B cell (primary cell): ENCODE measurements around the gene OSBP2. TPM values are rescaled to one million over a fixed set of nuclear protein-coding genes. Genes with fewer than 3 reads are reported as not detected.

Experiments
- ATAC-seq: fragments of 200-7000 bp; cut with Tn5 transposase; one replicate; pipeline ENCODE4 v1.10.0; 2021; ENCODE audit warnings: low read depth, mild to moderate bottlenecking, moderate number of reproducible peaks, moderate library complexity
- CTCF ChIA-PET: fragments of 350-600 bp; sonication (Branson Sonifier 250); formaldehyde crosslinking; loops from one replicate; lab custom pipeline; 2021; ENCODE audit warnings: antibody characterized with exemption, inconsistent platforms; lab: Charles Lee
- POLR2A ChIA-PET: fragments of 350-600 bp; sonication (Branson Sonifier 250); formaldehyde crosslinking; loops from one replicate; lab custom pipeline; 2021; ENCODE audit warnings: antibody characterized with exemption; lab: Charles Lee
- DNase-seq: peaks from one replicate; pipeline ENCODE4 v3.0.0; 2013
- H2AFZ ChIP-seq: 2 replicates; pipeline ENCODE4 v1.6.1; 2012; ENCODE audit warnings: mild to moderate bottlenecking, low read depth, low read length; ENCODE audit not compliant: insufficient read depth, poor library complexity, severe bottlenecking
- H3K27ac ChIP-seq, 2 donors: 1 replicate in 1 of 2; 2 replicates in 1 of 2; pipeline ENCODE4 v1.5.1; 2012 to 2013; ENCODE audit warnings: low read length in 2 of 2, mild to moderate bottlenecking in 2 of 2, moderate library complexity in 1 of 2
- H3K27me3 ChIP-seq, 4 experiments: fragments of 200-600 bp in 1 of 4; sonication (generic) in 1 of 4; replicated peaks in 1 of 4; 1 replicate in 2 of 4; 2 replicates in 2 of 4; pipeline versions ENCODE4 v1.6.1 to v1.7.0; 2013 to 2016; ENCODE audit warnings: low read length in 3 of 4, mild to moderate bottlenecking in 2 of 4, mixed read lengths in 1 of 4, moderate library complexity in 1 of 4; ENCODE audit not compliant: insufficient read depth in 4 of 4, control insufficient read depth in 3 of 4; ENCODE audit errors: control extremely low read depth in 1 of 4
- H3K36me3 ChIP-seq, 2 experiments: replicated peaks in 1 of 2; 1 replicate in 1 of 2; 2 replicates in 1 of 2; pipeline versions ENCODE4 v1.6.1 to v1.7.1; 2013; ENCODE audit warnings: low read length in 1 of 2; ENCODE audit not compliant: insufficient read depth in 2 of 2, control insufficient read depth in 1 of 2; ENCODE audit errors: control extremely low read depth in 1 of 2, extremely low read depth in 1 of 2
- H3K4me1 ChIP-seq, 2 donors: fragments of 200-600 bp in 1 of 2; sonication (generic) in 1 of 2; 1 replicate in 1 of 2; 2 replicates in 1 of 2; pipeline versions ENCODE4 v1.5.1 to v1.6.1; 2013 to 2017; ENCODE audit warnings: low read length in 2 of 2; ENCODE audit not compliant: control insufficient read depth in 2 of 2, insufficient read depth in 2 of 2
- H3K4me2 ChIP-seq: replicated peaks from 2 replicates; pipeline ENCODE3; 2012; ENCODE audit warnings: mild to moderate bottlenecking, low read depth, low read length; ENCODE audit not compliant: poor library complexity, severe bottlenecking
- H3K4me3 ChIP-seq, 5 experiments: fragments of 200-600 bp in 1 of 5; sonication (generic) in 1 of 5; 1 replicate in 3 of 5; 2 replicates in 2 of 5; pipeline versions ENCODE4 v1.5.1 to v1.7.0; 2011 to 2016; ENCODE audit warnings: low read length in 4 of 5, mild to moderate bottlenecking in 4 of 5, low read depth in 2 of 5, control low read depth in 1 of 5, moderate library complexity in 1 of 5; ENCODE audit not compliant: insufficient read depth in 1 of 5; ENCODE audit errors: control extremely low read depth in 1 of 5, extremely low read depth in 1 of 5
- H3K79me2 ChIP-seq: fragments of 200-600 bp; sonication (generic); one replicate; pipeline ENCODE4 v1.6.0; 2016; ENCODE audit warnings: low read length; ENCODE audit not compliant: control insufficient read depth, insufficient read depth
- H3K9ac ChIP-seq: fragments of 200-600 bp; sonication (generic); 2 replicates; pipeline ENCODE4 v1.6.1; 2017; ENCODE audit warnings: mild to moderate bottlenecking, low read length, moderate library complexity
- H3K9me3 ChIP-seq, 3 donors: one replicate each; pipeline versions ENCODE4 v1.6.1 to v1.7.1; 2013; ENCODE audit warnings: low read length in 2 of 3; ENCODE audit not compliant: control insufficient read depth in 2 of 3, insufficient read depth in 1 of 3; ENCODE audit errors: control extremely low read depth in 1 of 3
- H4K20me1 ChIP-seq: 2 replicates; pipeline ENCODE4 v1.6.0; 2012; ENCODE audit warnings: mild to moderate bottlenecking, low read length; ENCODE audit not compliant: insufficient read depth, control insufficient read depth, poor library complexity, severe bottlenecking
- H3K27ac Mint-ChIP-seq: one replicate; pipeline ENCODE4 v1.8.0; 2021; ENCODE audit warnings: mixed read lengths
- H3K27me3 Mint-ChIP-seq: one replicate; pipeline ENCODE4 v1.8.0; 2021; ENCODE audit warnings: mixed read lengths
- H3K4me1 Mint-ChIP-seq: one replicate; pipeline ENCODE4 v1.8.0; 2021; ENCODE audit warnings: mixed read lengths
- H3K4me3 Mint-ChIP-seq: one replicate; pipeline ENCODE4 v1.8.0; 2021; ENCODE audit warnings: mixed read lengths
- H3K9me3 Mint-ChIP-seq: one replicate; pipeline ENCODE4 v1.8.0; 2022; ENCODE audit warnings: mixed read lengths; ENCODE audit not compliant: insufficient read depth
- CTCF ChIP-seq: fragments of 200-600 bp; IDR thresholded peaks from one replicate; pipeline ENCODE4 v1.8.0; 2022; ENCODE audit warnings: antibody characterized with exemption, mild to moderate bottlenecking
- EZH2 ChIP-seq: IDR thresholded peaks from 2 replicates; pipeline ENCODE4 v1.6.1; 2012; ENCODE audit warnings: borderline replicate concordance, low read depth, mild to moderate bottlenecking, moderate library complexity, low read length; ENCODE audit not compliant: insufficient read depth, poor library complexity, severe bottlenecking
- WGBS: methylation state at CpG from one replicate; pipeline ENCODE4 v1.1.5; 2013; ENCODE audit warnings: missing lambda C conversion rate; ENCODE audit not compliant: insufficient coverage; 5-methylcytosine and 5-hydroxymethylcytosine counted together
- intact Hi-C: fragments of 100-400 bp; cut with micrococcal nuclease; formaldehyde crosslinking; loops from one replicate; pipeline ENCODE4 v1.10.0; 2022
- polyA plus RNA-seq: library from polyadenylated mRNA; depleted of rRNA; stranded (reverse); fragments of >200 nt; gene quantifications from 2 replicates; pipeline ENCODE4 v1.2.3, GENCODE V29; 2012
- total RNA-seq, 2 donors: library from RNA; stranded (reverse); fragments of 120-200 nt in 1 of 2; gene quantifications; 1 replicate in 1 of 2; 2 replicates in 1 of 2; pipeline versions ENCODE4 v1.2.3 to v1.2.4, GENCODE V29; 2013 to 2022

The OSBP2 gene
- total and polyA plus RNA-seq, 2 donors (not counting 1 experiment from before 2014, with no cell fraction given), result 0.10 to 1.0 TPM

GRCh38 chr22:30919973-30920372 is 225.3 kb downstream of the OSBP2 start:
- Histone ChIP-seq H2AFZ (no peak overlapping the region), H4K20me1 (no peaks in the 10 kb centered on the region), H3K9me3 (peaks cover 0 to 18% (median 5%) of the 10 kb centered on the region in 3 donors), H3K79me2 (peaks cover 23% of the 10 kb centered on the region), H3K9ac (no peak overlapping the region), H3K27ac (no peak overlapping the region), H3K4me2 (peak overlapping the region; percentile 89), H3K4me1 (peaks cover 9 to 14% of the 10 kb centered on the region in 2 donors), H3K36me3 (peaks cover 0 to 2% of the 10 kb centered on the region in 2 experiments), H3K4me3 (no peak overlapping the region), H3K27me3 (peaks cover 0 to 6% (median under 1%) of the 10 kb centered on the region in 4 experiments)
- intact Hi-C loops, result loop anchor here (1.0 to 5.0 kb wide), 2 partner anchors 165 to 328 kb away; partner anchors contain the start of gene PES1
- Mint-ChIP-seq H3K27ac (no peak overlapping the region), H3K9me3 (no peaks in the 10 kb centered on the region), H3K4me1 (peaks cover 12% of the 10 kb centered on the region), H3K4me3 (no peak overlapping the region), H3K27me3 (peaks cover 3% of the 10 kb centered on the region)
- DNase-seq (no peak), ATAC-seq (no peak)
- POLR2A ChIA-PET, result no interaction called here
- CTCF ChIA-PET, result interaction anchor here (0.6 to 8.2 kb wide), 22 partner anchors 10 to 817 kb away, joined by 3 to 105 read pairs (median 3); partner anchors contain the start of genes MORC2, OSBP2, SLC35E4 and TUG1
- no CpG with 5 or more reads among the region's 7 CpGs for WGBS
- TF ChIP-seq CTCF, result no peak
- TF ChIP-seq EZH2, result no peak

- Histone ChIP-seq H3K9me3 (peaks cover 0 to 15% (median 5%) of the 10 kb centered on the region in 3 donors), H3K9ac (peak overlapping the region; percentile 71), H3K27me3 (peaks cover 0 to 6% (median under 1%) of the 10 kb centered on the region in 4 experiments), H3K79me2 (peaks cover 23% of the 10 kb centered on the region), H3K36me3 (peaks cover 0 to 2% of the 10 kb centered on the region in 2 experiments), H3K4me2 (peak overlapping the region; percentile 89), H3K4me3 (peak overlapping the region in 2 of 5 experiments; percentile 21 to 72), H3K4me1 (peaks cover 9 to 14% of the 10 kb centered on the region in 2 donors), H4K20me1 (no peaks in the 10 kb centered on the region), H2AFZ (peak overlapping the region; percentile 5), H3K27ac (no peak overlapping the region)
- peak overlapping the region; percentile 33 for H3K4me3 Mint-ChIP-seq
- ATAC-seq (peak; percentile 71), DNase-seq (peak; percentile 83)
- CTCF ChIA-PET, result interaction anchor here (0.6 to 8.2 kb wide), 20 partner anchors 9 to 817 kb away, joined by 3 to 105 read pairs (median 4); partner anchors contain the start of genes MORC2, OSBP2, SLC35E4 and TUG1
- no peaks in the 10 kb centered on the region for H3K9me3 Mint-ChIP-seq
- POLR2A ChIA-PET, result no interaction called here
- peaks cover 3% of the 10 kb centered on the region for H3K27me3 Mint-ChIP-seq
- intact Hi-C loops, result loop anchor here (1.0 to 5.0 kb wide), 2 partner anchors 165 to 328 kb away; partner anchors contain the start of gene PES1
- peak; percentile 99 for TF ChIP-seq CTCF
- TF ChIP-seq EZH2, result no peak
- WGBS, result 0% methylated on average over 7 of the region's 9 CpGs
- H3K27ac Mint-ChIP-seq, result no peak overlapping the region
- H3K4me1 Mint-ChIP-seq, result peaks cover 12% of the 10 kb centered on the region
These were observed 225.7 kb downstream of the OSBP2 start for GRCh38 chr22:30920407-30920806.
